Measurements from ENCODE around the gene STMN3. TPM values are rescaled to one million over a fixed set of nuclear protein-coding genes. Genes with fewer than 3 reads are reported as not detected.
"Not testable (repeated sequence)": the region's sequence is repeated elsewhere in the genome, so short reads cannot be mapped to it uniquely, and the experiment has no call there.

The STMN3 gene
- total and polyA plus RNA-seq, 7 donors = 1.8 to 25.2 (median 19.9) TPM

DNA sequence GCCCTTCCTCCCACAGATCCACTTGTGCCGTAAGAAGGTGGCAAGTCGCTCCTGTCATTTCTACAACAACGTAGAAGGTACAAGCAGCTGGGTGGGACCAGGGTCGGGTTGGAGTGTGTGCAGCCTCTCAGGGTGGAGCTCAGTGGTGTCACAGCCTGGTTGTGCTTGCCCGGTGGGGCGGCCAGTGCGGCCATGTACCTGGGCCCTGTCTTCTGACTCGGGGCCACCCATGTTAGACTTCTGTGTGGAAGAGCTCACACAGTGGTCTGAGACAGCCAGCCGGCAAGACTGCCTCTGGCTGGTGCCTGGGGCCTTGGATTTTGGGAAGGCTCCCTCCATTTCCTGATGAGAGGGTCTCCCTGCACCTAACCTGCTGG is 9.6 kb upstream of the STMN3 start:
- DNase-seq = no peak
- Histone ChIP-seq H3K36me3 (peaks cover 21 to 67% (median 29%) of the 10 kb centered on the region in 4 donors), H3K4me3 (no peak overlapping the region), H3K4me1 (peaks cover 0 to 21% (median 14%) of the 10 kb centered on the region in 4 donors), H3K27ac (no peak overlapping the region), H3K9me3 (no peaks in the 10 kb centered on the region), H3K27me3 (no peaks in the 10 kb centered on the region)
- no peak for TF ChIP-seq POLR2AphosphoS5 (IDR thresholded peaks at IDR 0.05)
- TF ChIP-seq EP300 (IDR thresholded peaks at IDR 0.05) = no peak
- no peak for TF ChIP-seq POLR2A (IDR thresholded peaks at IDR 0.05)
- TF ChIP-seq, protein P1, sequence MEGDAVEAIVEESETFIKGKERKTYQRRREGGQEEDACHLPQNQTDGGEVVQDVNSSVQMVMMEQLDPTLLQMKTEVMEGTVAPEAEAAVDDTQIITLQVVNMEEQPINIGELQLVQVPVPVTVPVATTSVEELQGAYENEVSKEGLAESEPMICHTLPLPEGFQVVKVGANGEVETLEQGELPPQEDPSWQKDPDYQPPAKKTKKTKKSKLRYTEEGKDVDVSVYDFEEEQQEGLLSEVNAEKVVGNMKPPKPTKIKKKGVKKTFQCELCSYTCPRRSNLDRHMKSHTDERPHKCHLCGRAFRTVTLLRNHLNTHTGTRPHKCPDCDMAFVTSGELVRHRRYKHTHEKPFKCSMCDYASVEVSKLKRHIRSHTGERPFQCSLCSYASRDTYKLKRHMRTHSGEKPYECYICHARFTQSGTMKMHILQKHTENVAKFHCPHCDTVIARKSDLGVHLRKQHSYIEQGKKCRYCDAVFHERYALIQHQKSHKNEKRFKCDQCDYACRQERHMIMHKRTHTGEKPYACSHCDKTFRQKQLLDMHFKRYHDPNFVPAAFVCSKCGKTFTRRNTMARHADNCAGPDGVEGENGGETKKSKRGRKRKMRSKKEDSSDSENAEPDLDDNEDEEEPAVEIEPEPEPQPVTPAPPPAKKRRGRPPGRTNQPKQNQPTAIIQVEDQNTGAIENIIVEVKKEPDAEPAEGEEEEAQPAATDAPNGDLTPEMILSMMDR (IDR thresholded peaks at IDR 0.05) = no peak
- intact Hi-C loops (cut with DNase I) = no loop called here
- WGBS, 2 donors = 92 to 95% methylated on average over 9 of the region's 9 CpGs

DNA sequence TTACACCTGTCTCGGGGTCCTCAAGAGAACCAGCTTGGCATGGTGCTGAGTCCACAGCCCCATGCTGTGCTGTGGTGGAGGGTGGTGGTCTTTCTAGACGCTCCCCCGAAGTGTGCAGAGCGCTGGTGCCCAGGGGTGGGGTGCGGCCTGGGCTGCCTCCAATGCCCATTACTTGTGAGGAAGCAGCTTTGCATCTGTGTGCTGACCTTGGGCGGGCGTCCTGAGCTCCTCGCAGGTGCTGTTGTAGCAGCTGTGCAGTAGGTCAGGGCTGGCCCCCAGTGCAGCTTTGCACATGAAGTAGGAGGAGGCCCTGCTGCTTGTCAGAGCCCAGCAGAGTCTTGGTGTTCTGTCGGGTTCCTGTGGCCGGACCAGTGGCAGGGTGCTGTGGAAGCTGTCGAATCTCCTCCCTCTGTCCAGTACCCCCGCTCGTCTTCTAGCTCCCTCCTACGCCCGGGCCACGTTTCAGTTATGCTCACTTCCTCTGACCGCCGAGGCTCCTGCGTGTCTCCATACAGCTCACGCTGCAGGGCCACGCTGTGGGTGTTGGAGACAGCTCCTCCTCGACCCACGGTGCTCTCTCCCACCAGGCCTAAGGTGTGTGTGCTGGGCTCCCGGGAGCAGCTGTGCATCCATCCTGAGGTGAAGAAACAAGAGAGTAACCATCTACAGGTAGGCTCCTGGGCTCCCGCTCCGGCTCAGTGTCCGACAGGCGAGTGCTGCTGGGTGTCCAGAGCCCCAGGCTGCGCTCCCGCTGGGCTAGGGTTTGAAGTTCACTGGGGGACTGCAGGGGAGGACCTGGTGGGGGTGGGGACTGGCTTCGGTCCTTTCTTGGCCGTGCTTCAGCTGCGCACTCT is 9.0 kb upstream of the STMN3 start:
- Histone ChIP-seq H3K27ac (no peak overlapping the region), H3K9me3 (no peaks in the 10 kb centered on the region), H3K4me3 (no peak overlapping the region), H3K27me3 (no peaks in the 10 kb centered on the region), H3K36me3 (peaks cover 17 to 61% (median 24%) of the 10 kb centered on the region in 4 donors), H3K4me1 (peaks cover 0 to 27% (median 20%) of the 10 kb centered on the region in 4 donors)
- 92 to 95% methylated on average over 33 of the region's 33 CpGs for WGBS, 2 donors
- intact Hi-C loops (cut with DNase I) = no loop called here
- DNase-seq = no peak
- TF ChIP-seq, protein P1 (IDR thresholded peaks at IDR 0.05) = no peak
- TF ChIP-seq EP300 (IDR thresholded peaks at IDR 0.05) = no peak
- TF ChIP-seq POLR2AphosphoS5 (IDR thresholded peaks at IDR 0.05) = no peak
- TF ChIP-seq POLR2A (IDR thresholded peaks at IDR 0.05) = no peak

DNA sequence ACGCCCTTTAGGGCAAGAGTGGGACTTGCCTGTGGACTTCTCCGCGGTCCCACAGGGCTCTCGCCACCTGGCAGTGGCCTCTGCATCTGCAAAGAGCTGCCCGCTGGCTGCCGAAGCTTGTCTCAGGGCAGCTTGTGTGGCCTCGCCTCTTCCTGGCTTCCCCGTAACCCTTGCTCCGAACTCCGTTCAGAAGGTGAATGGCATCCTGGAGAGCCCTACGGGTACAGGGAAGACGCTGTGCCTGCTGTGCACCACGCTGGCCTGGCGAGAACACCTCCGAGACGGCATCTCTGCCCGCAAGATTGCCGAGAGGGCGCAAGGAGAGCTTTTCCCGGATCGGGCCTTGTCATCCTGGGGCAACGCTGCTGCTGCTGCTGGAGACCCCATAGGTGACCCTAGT is 7.9 kb upstream of the STMN3 start:
- Histone ChIP-seq H3K9me3 (no peaks in the 10 kb centered on the region), H3K4me1 (peaks cover 0 to 34% (median 26%) of the 10 kb centered on the region in 4 donors), H3K27me3 (no peaks in the 10 kb centered on the region), H3K36me3 (peaks cover 13 to 53% (median 19%) of the 10 kb centered on the region in 4 donors), H3K4me3 (no peak overlapping the region), H3K27ac (no peak overlapping the region)
- TF ChIP-seq POLR2A (IDR thresholded peaks at IDR 0.05) = no peak
- TF ChIP-seq, protein P1 (IDR thresholded peaks at IDR 0.05) = no peak
- no peak for TF ChIP-seq EP300 (IDR thresholded peaks at IDR 0.05)
- no peak for TF ChIP-seq POLR2AphosphoS5 (IDR thresholded peaks at IDR 0.05)
- no peak for DNase-seq
- intact Hi-C loops (cut with DNase I) = no loop called here
- WGBS, 2 donors = 96 to 97% methylated on average over 22 of the region's 22 CpGs

- Histone ChIP-seq H3K36me3 (peaks cover 11 to 48% (median 17%) of the 10 kb centered on the region in 4 donors), H3K9me3 (no peaks in the 10 kb centered on the region), H3K4me1 (peaks cover 0 to 34% (median 26%) of the 10 kb centered on the region in 4 donors), H3K27me3 (no peaks in the 10 kb centered on the region), H3K4me3 (no peak overlapping the region), H3K27ac (no peak overlapping the region)
- DNase-seq = no peak
- 83 to 89% methylated on average over 8 of the region's 8 CpGs for WGBS, 2 donors
- TF ChIP-seq, protein P1 (IDR thresholded peaks at IDR 0.05) = no peak
- TF ChIP-seq POLR2A (IDR thresholded peaks at IDR 0.05) (no peak), EP300 (IDR thresholded peaks at IDR 0.05) (no peak), POLR2AphosphoS5 (IDR thresholded peaks at IDR 0.05) (no peak)
- intact Hi-C loops (cut with DNase I) = no loop called here
Observed at GRCh38 chr20:63660622-63661021, 7.4 kb upstream of the STMN3 start.

DNA sequence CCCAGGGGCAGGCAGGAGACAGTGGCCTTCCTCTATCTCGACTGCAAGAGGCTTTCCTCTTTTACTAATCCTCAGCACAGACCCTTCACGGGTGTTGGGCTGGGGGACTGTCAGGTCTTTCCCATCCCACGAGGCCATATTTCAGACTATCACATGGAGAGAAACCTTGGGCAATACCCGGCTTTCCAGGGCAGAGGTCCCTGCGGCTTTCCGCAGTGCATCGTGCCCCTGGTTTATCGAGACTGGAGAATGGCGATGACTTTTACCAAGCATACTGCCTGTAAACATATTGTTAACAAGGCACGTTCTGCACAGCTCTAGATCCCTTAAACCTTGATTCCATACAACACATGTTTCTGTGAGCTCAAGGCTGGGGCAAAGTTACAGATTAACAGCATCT is 7.0 kb upstream of the STMN3 start:
- intact Hi-C loops (cut with DNase I); H3K27ac ChIP-seq; H3K4me3 ChIP-seq; H3K27me3 ChIP-seq; DNase-seq; H3K9me3 ChIP-seq: not testable (repeated sequence)
- Histone ChIP-seq H3K4me1 (peaks cover 0 to 34% (median 26%) of the 10 kb centered on the region in 4 donors), H3K36me3 (peaks cover 11 to 46% (median 16%) of the 10 kb centered on the region in 4 donors)
- WGBS, 2 donors = 87 to 95% methylated on average over 10 of the region's 10 CpGs

Measured in sigmoid colon (tissue), 7 donors.